CD4-positive, alpha-beta T cell treated with Interleukin-4 for 4 hours (primary cell): Measurements from ENCODE around the gene RGPD3.
A peak's percentile ranks its signal among the peaks of the same experiment; 100 is the strongest.
"Not testable (repeated sequence)": the region's sequence is repeated elsewhere in the genome, so short reads cannot be mapped to it uniquely, and the experiment has no call there.

ENCODE experiments used
- DNase-seq: peaks from one replicate; pipeline ENCODE4 v3.0.0-alpha.2; 2020

The RGPD3 gene

GRCh38 chr2:106479563-106479962, 11.3 kb upstream of the RGPD3 start:
- DNase-seq = not testable (repeated sequence)

- not testable (repeated sequence) for DNase-seq
These were observed 9.4 kb upstream of the RGPD3 start for GRCh38 chr2:106477647-106478046.

GRCh38 chr2:106470658-106471057, 2.4 kb upstream of the RGPD3 start:
- peak; percentile 51 for DNase-seq

GRCh38 chr2:106467516-106467915, 697 bp downstream of the RGPD3 start:
- not testable (repeated sequence) for DNase-seq

GRCh38 chr2:106461882-106462281, 6.3 kb downstream of the RGPD3 start:
- peak; percentile 5 for DNase-seq

- DNase-seq = not testable (repeated sequence)
These were observed 77.5 kb downstream of the RGPD3 start for GRCh38 chr2:106390680-106391079.

GRCh38 chr2:106388814-106389410, 79.3 kb downstream of the RGPD3 start:
- DNase-seq = not testable (repeated sequence)

- not testable (repeated sequence) for DNase-seq
These were observed 83.7 kb downstream of the RGPD3 start for GRCh38 chr2:106384548-106384947.

GRCh38 chr2:106381867-106382266, 86.3 kb downstream of the RGPD3 start:
- DNase-seq = not testable (repeated sequence)

- DNase-seq = not testable (repeated sequence)
These were observed 88.6 kb downstream of the RGPD3 start for GRCh38 chr2:106379567-106379966.

- not testable (repeated sequence) for DNase-seq
These were observed 99.0 kb downstream of the RGPD3 start for GRCh38 chr2:106369182-106369581.

- no peak for DNase-seq
These were observed 101.9 kb downstream of the RGPD3 start for GRCh38 chr2:106366204-106366885.

- no peak for DNase-seq
These were observed 104.4 kb downstream of the RGPD3 start for GRCh38 chr2:106363791-106364190.

- no peak for DNase-seq
These were observed 105.4 kb downstream of the RGPD3 start for GRCh38 chr2:106362789-106363188.

- DNase-seq = no peak
These were observed 108.7 kb downstream of the RGPD3 start for GRCh38 chr2:106359512-106359911.

- DNase-seq = no peak
These were observed 109.7 kb downstream of the RGPD3 start for GRCh38 chr2:106358521-106358920.

GRCh38 chr2:106358081-106358480, 110.1 kb downstream of the RGPD3 start:
- DNase-seq = no peak

- no peak for DNase-seq
These were observed 111.9 kb downstream of the RGPD3 start for GRCh38 chr2:106356291-106356690.

- no peak for DNase-seq
These were observed 114.5 kb downstream of the RGPD3 start for GRCh38 chr2:106353676-106354075.

GRCh38 chr2:106350980-106351379, 117.2 kb downstream of the RGPD3 start:
- no peak for DNase-seq

- no peak for DNase-seq
These were observed 123.9 kb downstream of the RGPD3 start for GRCh38 chr2:106344302-106344701.

- no peak for DNase-seq
These were observed 124.9 kb downstream of the RGPD3 start for GRCh38 chr2:106343274-106343673.

GRCh38 chr2:106342831-106343251, 125.4 kb downstream of the RGPD3 start:
- no peak for DNase-seq

- no peak for DNase-seq
These were observed 126.5 kb downstream of the RGPD3 start for GRCh38 chr2:106341666-106342065.
